GM12865 (cell line): ENCODE measurements around the gene SNRNP48.

Experiments
- DNase-seq: peaks from one replicate; pipeline ENCODE4 v3.0.0; 2010; ENCODE audit warnings: low read depth
- H3K4me3 ChIP-seq: 2 replicates; pipeline ENCODE4 v1.5.1; 2011; ENCODE audit warnings: mild to moderate bottlenecking, low read depth, low read length, control low read depth
- CTCF ChIP-seq: IDR thresholded peaks from 2 replicates; pipeline ENCODE4 v1.5.1; 2011; ENCODE audit warnings: low read length, control low read depth, low read depth, inconsistent platforms; ENCODE audit not compliant: insufficient read depth; ENCODE audit errors: missing control alignments

Gene SNRNP48

GRCh38 chr6:7543789-7544424 is 46.1 kb upstream of the SNRNP48 start:
- no peak overlapping the region for H3K4me3 ChIP-seq
- no peak for TF ChIP-seq CTCF
- no peak for DNase-seq

GRCh38 chr6:7544597-7544996 is 45.4 kb upstream of the SNRNP48 start:
- no peak overlapping the region for H3K4me3 ChIP-seq
- no peak for DNase-seq
- no peak for TF ChIP-seq CTCF

GRCh38 chr6:7545316-7546019 is 44.5 kb upstream of the SNRNP48 start:
- DNase-seq, result no peak
- H3K4me3 ChIP-seq, result no peak overlapping the region
- no peak for TF ChIP-seq CTCF

- TF ChIP-seq CTCF, result no peak
- no peak for DNase-seq
- no peak overlapping the region for H3K4me3 ChIP-seq
These were observed 44.0 kb upstream of the SNRNP48 start for GRCh38 chr6:7546020-7546369.

- H3K4me3 ChIP-seq, result no peak overlapping the region
- TF ChIP-seq CTCF, result no peak
- no peak for DNase-seq
These were observed 43.6 kb upstream of the SNRNP48 start for GRCh38 chr6:7546383-7546782.

- no peak overlapping the region for H3K4me3 ChIP-seq
- TF ChIP-seq CTCF, result no peak
- no peak for DNase-seq
These were observed 43.1 kb upstream of the SNRNP48 start for GRCh38 chr6:7546896-7547295.

- no peak for TF ChIP-seq CTCF
These were observed 42.7 kb upstream of the SNRNP48 start for GRCh38 chr6:7547315-7547714.

More at GRCh38 chr6:7547315-7547714, 42.7 kb upstream of the SNRNP48 start:
- DNase-seq, result no peak
- no peak overlapping the region for H3K4me3 ChIP-seq
